Stimulated activated CD4-positive, alpha-beta T cell treated with anti-CD3 and anti-CD28 coated beads, Interleukin-1b, Interleukin-23, amount 100 ng/mL, for 1 hour (primary cell): ENCODE results near the gene ZNF343.
"Not testable (repeated sequence)": the region's sequence is repeated elsewhere in the genome, so short reads cannot be mapped to it uniquely, and the experiment has no call there.

ENCODE experiments used
- DNase-seq, 2 donors: peaks; one replicate each; pipeline ENCODE4 v3.0.0-alpha.2; 2020; ENCODE audit warnings: low read depth in 2 of 2

The ZNF343 gene

DNA sequence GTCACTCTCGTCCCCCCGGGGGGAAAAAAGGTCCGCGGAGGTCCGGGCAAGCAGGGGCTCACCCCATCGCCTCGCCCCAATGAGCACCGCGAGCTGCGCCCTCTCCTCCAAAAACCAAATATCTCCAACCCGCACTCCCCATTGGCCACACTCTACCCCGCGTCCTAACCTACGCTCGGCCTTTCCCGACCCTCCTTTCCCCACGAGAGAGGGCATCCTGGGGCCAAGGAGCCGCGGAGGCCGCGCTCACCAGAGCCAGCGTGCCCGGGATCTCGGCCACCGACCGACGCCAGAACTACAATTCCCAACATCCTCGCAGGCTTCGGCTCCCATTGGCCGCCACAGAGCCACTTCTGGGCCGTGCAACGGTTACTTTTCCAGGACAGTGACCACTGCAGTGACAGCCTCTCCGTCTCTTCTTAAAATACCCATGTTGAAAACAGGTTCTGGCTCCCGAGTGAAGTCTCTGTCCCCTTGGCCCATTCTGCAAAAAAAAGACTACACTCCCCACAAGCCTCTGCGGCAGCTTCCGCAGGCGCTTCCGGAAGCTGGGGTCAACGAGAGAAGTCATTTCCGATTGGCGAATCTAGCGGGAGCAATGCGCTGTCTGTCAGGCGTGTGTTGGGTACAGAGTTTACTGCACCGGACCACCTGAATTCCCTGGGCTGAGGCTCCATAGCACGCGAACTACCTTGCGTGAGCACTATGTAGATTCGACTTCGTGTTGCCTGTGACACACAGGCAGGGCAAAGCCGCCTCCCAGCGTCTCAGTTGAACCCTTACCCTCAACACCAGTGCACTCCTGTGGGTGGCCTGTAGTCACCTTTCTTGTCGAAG lies at the start of gene ZNF343:
Gene ZNF343 (minus strand): TSS at position 285 of the 837 bp plus-strand sequence. CDS start 15,020 bp downstream, outside the sequence.
- peak in 1 of 2 donors; percentile 34 for DNase-seq

GRCh38 chr20:2557873-2558580 lies 49.3 kb upstream of the ZNF343 start:
- DNase-seq, result no peak

- DNase-seq, result no peak
These were observed 36.9 kb upstream of the ZNF343 start for GRCh38 chr20:2545594-2545993.

- DNase-seq, result no peak
These were observed 35.5 kb upstream of the ZNF343 start for GRCh38 chr20:2544211-2544610.

DNA sequence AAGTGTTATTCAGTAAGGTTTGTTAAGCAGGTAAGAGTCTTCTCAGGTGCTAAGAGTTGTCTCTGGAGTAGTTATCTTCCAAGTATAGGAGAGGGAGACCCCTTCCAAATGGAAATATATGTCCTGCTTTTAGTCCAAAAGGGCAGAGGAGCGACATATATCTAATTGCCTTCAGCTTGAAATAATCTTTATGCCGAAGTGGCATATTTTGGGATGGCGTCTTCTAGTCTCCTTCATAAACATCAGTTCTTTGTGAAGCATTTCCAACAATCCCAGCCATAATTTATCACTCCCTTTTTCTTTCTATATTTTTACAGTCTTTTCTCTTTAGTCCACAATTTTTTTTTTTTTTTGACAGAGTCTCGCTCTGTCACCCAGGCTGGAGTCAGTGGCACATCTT lies 33.6 kb upstream of the ZNF343 start:
- DNase-seq, result no peak

- DNase-seq, result no peak
These were observed 33.2 kb upstream of the ZNF343 start for GRCh38 chr20:2541940-2542339.

GRCh38 chr20:2538931-2539720 lies 30.4 kb upstream of the ZNF343 start:
- no peak for DNase-seq

GRCh38 chr20:2538356-2538755 lies 29.6 kb upstream of the ZNF343 start:
- DNase-seq, result no peak

GRCh38 chr20:2537101-2537500 lies 28.4 kb upstream of the ZNF343 start:
- no peak for DNase-seq

DNA sequence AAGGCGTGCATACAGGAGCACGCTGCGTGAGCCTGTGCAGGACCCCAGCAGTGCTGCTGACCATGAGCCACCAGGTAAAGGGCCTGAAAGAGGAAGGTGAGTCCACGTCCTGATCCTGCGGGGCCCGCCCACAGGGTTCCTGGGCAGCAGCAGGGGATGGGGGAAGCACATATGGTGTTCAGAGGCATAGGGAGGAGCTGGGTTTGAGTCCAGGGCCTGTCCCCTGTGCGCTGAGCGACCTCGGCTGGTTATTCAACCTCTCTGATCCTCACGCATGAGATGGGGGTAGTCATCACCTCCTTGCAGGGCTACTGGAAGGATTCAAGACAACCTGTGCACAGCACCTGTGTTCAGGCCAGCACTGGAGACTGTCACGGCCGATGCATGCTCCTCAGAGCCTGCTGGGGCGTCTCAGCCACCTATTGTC lies 27.9 kb upstream of the ZNF343 start, which contains the start of gene TMC2:
Gene TMC2 (plus strand): TSS at position 14 of the 427 bp plus-strand sequence. CDS start 49 bp downstream, at position 63.
- no peak for DNase-seq

GRCh38 chr20:2535711-2536559 lies 27.2 kb upstream of the ZNF343 start:
- DNase-seq, result no peak

- no peak for DNase-seq
These were observed 24.4 kb upstream of the ZNF343 start for GRCh38 chr20:2533118-2533517.

- DNase-seq, result no peak
These were observed 20.1 kb upstream of the ZNF343 start for GRCh38 chr20:2528671-2529271.

DNA sequence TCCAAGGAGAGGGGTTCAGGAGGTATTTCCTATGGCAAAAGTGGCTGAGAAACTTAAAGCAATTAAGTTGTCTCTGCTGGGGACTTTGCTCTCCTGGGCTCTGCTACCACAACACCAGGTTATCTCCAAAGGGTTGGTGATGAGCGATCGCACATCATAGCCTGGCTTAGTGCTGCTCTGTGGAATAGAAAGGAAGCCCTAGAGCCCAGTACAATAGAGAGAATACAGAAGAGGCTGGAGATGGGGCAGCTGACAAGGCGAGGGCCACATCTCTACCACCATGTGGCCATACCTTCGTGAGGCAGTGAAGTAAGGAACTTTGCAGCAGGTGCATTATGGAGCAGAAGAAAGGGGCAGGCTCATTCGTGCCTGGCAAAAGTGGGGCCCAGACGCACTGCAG lies 19.0 kb upstream of the ZNF343 start:
- no peak for DNase-seq

GRCh38 chr20:2526218-2526583 lies 17.5 kb upstream of the ZNF343 start:
- not testable (repeated sequence) for DNase-seq

DNA sequence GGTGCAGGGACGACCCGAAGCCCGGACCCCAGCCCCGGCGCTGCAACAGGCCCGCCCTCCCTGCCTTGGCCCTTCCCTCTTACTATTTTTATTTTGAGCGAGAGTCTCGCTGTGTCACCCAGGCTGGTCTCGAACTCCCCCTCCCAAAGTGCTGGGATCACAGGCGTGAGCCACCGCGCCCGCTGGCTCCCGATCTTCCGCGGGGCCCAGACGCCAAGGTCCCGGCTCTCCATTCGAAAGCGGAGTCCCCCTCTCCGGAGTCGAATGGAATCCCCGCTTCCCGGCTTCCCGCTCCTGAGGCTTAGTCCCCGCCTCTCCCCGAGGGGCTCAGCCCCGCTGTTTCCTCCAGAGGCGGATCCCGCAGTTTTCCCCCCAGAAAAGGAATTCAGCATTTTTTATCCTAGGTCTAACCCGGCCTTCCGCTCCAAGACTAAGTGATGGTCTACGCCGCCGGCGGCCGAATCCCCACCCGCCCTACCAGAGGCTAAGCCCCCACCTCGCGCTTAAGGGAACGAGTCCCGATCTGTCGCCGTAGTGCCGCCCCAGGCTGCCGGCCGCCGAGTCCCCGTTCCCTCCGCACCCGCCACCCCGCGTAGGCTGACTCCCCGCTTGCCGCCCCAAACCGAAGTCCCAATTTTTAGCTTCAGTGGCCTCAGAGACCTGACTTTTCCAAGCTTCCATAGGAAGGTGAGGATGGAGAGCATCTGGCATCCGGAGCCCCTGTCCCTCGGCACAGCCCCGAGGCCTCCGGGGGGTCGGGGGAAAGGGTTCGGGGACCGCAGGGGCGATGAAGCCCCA lies 16.2 kb upstream of the ZNF343 start:
- no peak for DNase-seq

DNA sequence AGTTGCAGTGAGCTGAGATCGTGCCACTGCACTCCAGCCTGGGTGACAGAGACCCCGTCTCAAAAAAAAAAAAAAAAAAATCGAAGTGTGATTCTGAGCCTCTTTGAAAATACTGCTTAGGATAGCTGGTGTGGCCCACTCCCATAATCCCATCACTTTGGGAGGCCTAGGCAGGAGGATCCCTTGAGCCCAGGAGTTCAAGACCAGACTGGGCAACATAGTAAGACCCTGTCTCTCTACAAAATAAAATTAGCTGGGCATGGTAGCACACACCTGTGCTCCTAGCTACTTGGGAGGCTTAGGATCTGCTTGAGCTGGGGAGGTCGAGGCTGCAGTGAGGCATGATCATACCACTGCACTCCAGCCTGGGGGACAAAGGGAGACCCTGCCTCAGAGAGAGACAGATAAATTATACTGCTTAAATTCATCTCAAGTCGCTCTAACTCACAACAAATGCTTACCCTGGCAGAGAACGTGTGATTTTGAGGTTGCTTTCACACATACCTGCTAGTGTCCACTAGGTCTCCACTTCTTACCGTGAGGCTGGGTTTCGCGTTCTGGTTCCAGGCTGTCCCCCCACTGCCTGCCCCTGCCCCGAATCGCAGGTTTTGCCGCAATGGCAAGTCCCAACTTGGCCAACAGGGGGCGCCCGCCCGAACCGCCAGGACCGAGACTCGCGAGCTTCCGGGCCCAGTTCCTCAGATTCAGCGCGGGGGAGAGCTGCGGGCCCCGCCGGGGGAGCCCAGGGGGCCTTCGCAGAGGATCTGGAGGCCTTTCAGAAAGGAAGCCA lies 15.4 kb upstream of the ZNF343 start:
- DNase-seq, result peak; percentile 79 to 92

GRCh38 chr20:2522826-2523429 lies 14.2 kb upstream of the ZNF343 start:
- not testable (repeated sequence) for DNase-seq
